Lung (tissue), 12 donors: Measurements from ENCODE around the gene BEAN1. TPM values are rescaled to one million over a fixed set of nuclear protein-coding genes. Genes with fewer than 3 reads are reported as not detected.

Experiments used
- ATAC-seq: fragments of 200-7000 bp; cut with Tn5 transposase; one replicate; pipeline ENCODE4 v1.9.1; 2020; ENCODE audit warnings: moderate number of reproducible peaks; ENCODE audit not compliant: insufficient read depth, low FRiP score
- DNase-seq, 3 donors: peaks; one replicate each; pipeline ENCODE4 v3.0.0-alpha.2; 2013 to 2017
- H3K27ac ChIP-seq, 2 donors: one replicate each; pipeline ENCODE4 v1.5.1; 2013; ENCODE audit warnings: mild to moderate bottlenecking in 2 of 2, moderate library complexity in 2 of 2, control low read depth in 1 of 2, inconsistent platforms in 1 of 2, low read depth in 1 of 2, low read length in 1 of 2
- H3K27me3 ChIP-seq, 3 donors: one replicate each; pipeline ENCODE4 v1.5.1; 2013; ENCODE audit warnings: low read length in 2 of 3; ENCODE audit not compliant: control insufficient read depth in 3 of 3, insufficient read depth in 3 of 3
- H3K36me3 ChIP-seq, 4 donors: one replicate each; pipeline ENCODE4 v1.5.1; 2013; ENCODE audit warnings: low read length in 4 of 4, mild to moderate bottlenecking in 1 of 4, moderate library complexity in 1 of 4; ENCODE audit not compliant: control insufficient read depth in 4 of 4, insufficient read depth in 4 of 4
- H3K4me1 ChIP-seq, 5 donors: one replicate each; pipeline ENCODE4 v1.5.1; 2013; ENCODE audit warnings: low read length in 5 of 5, mild to moderate bottlenecking in 2 of 5, moderate library complexity in 1 of 5; ENCODE audit not compliant: control insufficient read depth in 5 of 5, insufficient read depth in 5 of 5
- H3K4me3 ChIP-seq: one replicate; pipeline ENCODE4 v1.5.1; 2013; ENCODE audit warnings: mild to moderate bottlenecking, control low read depth, moderate library complexity
- H3K9ac ChIP-seq, 2 donors: one replicate each; pipeline ENCODE4 v1.5.1; 2013; ENCODE audit warnings: low read length in 2 of 2, control low read depth in 1 of 2; ENCODE audit not compliant: insufficient read depth in 1 of 2
- H3K9me3 ChIP-seq, 4 donors: one replicate each; pipeline ENCODE4 v1.5.1; 2013; ENCODE audit warnings: low read length in 3 of 4, mild to moderate bottlenecking in 1 of 4, moderate library complexity in 1 of 4; ENCODE audit not compliant: control insufficient read depth in 4 of 4, insufficient read depth in 3 of 4
- CTCF ChIP-seq: IDR thresholded peaks from 2 replicates; pipeline ENCODE4 v1.5.1; 2012; ENCODE audit warnings: mild to moderate bottlenecking; ENCODE audit errors: control extremely low read depth, extremely low read depth
- WGBS, 2 donors: extraction: QIAGEN DNeasy Blood & Tissue Kit; methylation state at CpG; one replicate each; pipeline ENCODE4 v1.1.7; 2013; 5-methylcytosine and 5-hydroxymethylcytosine counted together
- polyA plus RNA-seq, 2 donors: library from polyadenylated mRNA; stranded (reverse); fragments of 200-250 nt; gene quantifications; one replicate each; pipeline ENCODE4 v1.2.1, GENCODE V29; 2013
- total RNA-seq, 2 donors: library from RNA; depleted of rRNA in 1 of 2; stranded (reverse); fragments of >200 nt in 1 of 2; gene quantifications; one replicate each; pipeline ENCODE4 v1.2.1, GENCODE V29; 2014 to 2021
- donor health status: control.
- donor health status: control.
- donor health status: Bipolar disorder and iron deficiency.
- donor health status: healthy.
- donor health status: DM: yes; HTN: yes; CAD: no.

The BEAN1 gene
- total and polyA plus RNA-seq, 4 donors, result 0.16 to 3.2 (median 0.25) TPM

DNA sequence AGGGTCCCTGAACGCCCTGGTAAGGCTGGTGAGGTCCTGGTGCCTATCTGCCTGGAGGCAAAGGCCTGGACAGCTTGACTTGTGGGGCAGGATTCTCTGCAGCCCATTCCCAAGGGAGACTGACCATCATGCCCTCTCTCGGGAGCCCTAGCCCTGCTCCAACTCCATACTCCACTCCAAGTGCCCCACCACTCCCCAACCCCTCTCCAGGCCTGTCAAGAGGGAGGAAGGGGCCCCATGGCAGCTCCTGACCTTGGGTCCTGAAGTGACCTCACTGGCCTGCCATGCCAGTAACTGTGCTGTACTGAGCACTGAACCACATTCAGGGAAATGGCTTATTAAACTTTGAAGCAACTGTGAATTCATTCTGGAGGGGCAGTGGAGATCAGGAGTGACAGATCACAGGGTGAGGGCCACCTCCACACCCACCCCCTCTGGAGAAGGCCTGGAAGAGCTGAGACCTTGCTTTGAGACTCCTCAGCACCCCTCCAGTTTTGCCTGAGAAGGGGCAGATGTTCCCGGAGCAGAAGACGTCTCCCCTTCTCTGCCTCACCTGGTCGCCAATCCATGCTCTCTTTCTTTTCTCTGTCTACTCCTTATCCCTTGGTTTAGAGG is 23.5 kb upstream of the BEAN1 start:
- Histone ChIP-seq H3K36me3 (peaks cover 0 to 7% (median 0%) of the 10 kb centered on the region in 4 donors), H3K9me3 (peaks cover 0 to 4% (median 0%) of the 10 kb centered on the region in 4 donors), H3K27me3 (peaks cover 0 to 4% (median 0%) of the 10 kb centered on the region in 3 donors), H3K27ac (no peak overlapping the region), H3K4me1 (peaks cover 0 to 18% (median 11%) of the 10 kb centered on the region in 5 donors), H3K9ac (no peak overlapping the region), H3K4me3 (no peak overlapping the region)
- WGBS, 2 donors, result 77 to 82% methylated on average over 5 of the region's 5 CpGs
- ATAC-seq, result no peak
- TF ChIP-seq CTCF, result no peak
- no peak for DNase-seq

GRCh38 chr16:66405057-66405783 is 21.9 kb upstream of the BEAN1 start:
- H3K4me1 ChIP-seq, result peaks cover 0 to 29% (median 12%) of the 10 kb centered on the region in 5 donors
- H3K4me3 ChIP-seq, result no peak overlapping the region
- H3K27me3 ChIP-seq, result peaks cover 0 to 4% (median 0%) of the 10 kb centered on the region in 3 donors
- H3K9me3 ChIP-seq, result peaks cover 0 to 4% (median under 1%) of the 10 kb centered on the region in 4 donors
- no peak for TF ChIP-seq CTCF
- H3K27ac ChIP-seq, result no peak overlapping the region
- ATAC-seq, result no peak
- WGBS, 2 donors, result 81 to 87% methylated on average over 2 of the region's 2 CpGs
- H3K9ac ChIP-seq, result no peak overlapping the region
- DNase-seq, result no peak
- peaks cover 0 to 7% (median 1%) of the 10 kb centered on the region in 4 donors for H3K36me3 ChIP-seq

- Histone ChIP-seq H3K27me3 (peaks cover 0 to 4% (median 0%) of the 10 kb centered on the region in 3 donors), H3K9ac (peak overlapping the region in 1 of 2 donors; percentile 26), H3K4me1 (peaks cover 0 to 29% (median 12%) of the 10 kb centered on the region in 5 donors), H3K4me3 (no peak overlapping the region), H3K27ac (peak overlapping the region; percentile 40 to 62), H3K36me3 (peaks cover 0 to 14% (median 7%) of the 10 kb centered on the region in 4 donors), H3K9me3 (peaks cover 0 to 4% (median 2%) of the 10 kb centered on the region in 4 donors)
- 0 to 1% methylated on average over 35 of the region's 35 CpGs for WGBS, 2 donors
- peak; percentile 84 to 89 (median 87) for DNase-seq
- ATAC-seq, result peak; percentile 71
- peak; percentile 93 for TF ChIP-seq CTCF
These were observed 20.4 kb upstream of the BEAN1 start for GRCh38 chr16:66406534-66407221.
